Stimulated activated CD4-positive, alpha-beta T cell treated with anti-CD3 and anti-CD28 coated beads, Interleukin-4, amount 100 ng/mL, for 48 hours (primary cell): Measurements from ENCODE around the gene GSG1L.

Source experiments
- DNase-seq, 2 donors: peaks; one replicate each; pipeline ENCODE4 v3.0.0-alpha.2; 2020; ENCODE audit warnings: low read depth in 2 of 2

The GSG1L gene

DNA sequence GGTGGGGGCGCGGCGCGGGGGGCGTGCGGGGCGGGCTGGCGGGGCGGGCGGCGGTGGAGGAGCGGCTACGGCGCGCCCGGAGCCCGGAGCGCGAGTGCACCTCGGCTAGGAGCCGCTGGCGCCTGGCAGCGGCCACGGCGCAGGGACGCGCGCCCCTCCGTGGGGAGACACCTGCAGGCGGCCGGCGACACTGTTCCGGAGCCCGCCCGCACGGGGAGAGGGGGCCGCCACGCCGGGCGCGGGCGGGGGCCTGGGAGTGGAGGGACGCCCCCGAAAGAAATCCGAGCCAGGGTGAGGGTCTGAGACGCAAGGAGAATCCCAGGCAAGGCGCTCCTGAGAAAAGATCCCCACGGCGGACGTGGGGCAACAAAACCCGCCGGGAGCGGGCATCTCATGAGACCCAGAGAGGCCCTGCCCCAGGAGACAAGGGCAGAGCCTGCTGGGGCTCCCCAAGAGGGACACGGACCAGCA, at the start of gene GSG1L:
TSS of gene GSG1L (minus strand) at position 124 of the 471 bp plus-strand sequence. CDS start 290 bp downstream, outside the sequence.
- DNase-seq, result no peak

DNA sequence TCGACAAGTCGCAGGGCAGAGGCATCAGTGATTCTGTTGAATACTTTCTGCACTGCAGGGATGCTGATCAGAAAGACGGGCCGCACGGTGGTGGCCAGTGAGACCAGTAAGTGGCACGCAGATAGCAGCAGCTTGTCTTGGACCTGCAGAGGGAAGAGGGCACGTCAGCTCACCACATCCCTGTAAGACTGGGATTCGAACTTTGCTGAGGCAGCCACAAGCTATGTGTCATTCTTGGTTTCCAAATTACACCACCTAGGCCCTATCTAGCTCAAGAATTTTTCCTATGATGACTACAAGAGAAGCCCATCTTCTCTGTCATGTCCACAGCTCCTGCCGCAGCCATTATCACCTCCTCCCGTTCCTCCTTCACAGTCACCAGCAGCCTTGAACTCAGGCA, 49.4 kb upstream of the GSG1L start:
- DNase-seq, result peak in 1 of 2 donors; percentile 11

DNA sequence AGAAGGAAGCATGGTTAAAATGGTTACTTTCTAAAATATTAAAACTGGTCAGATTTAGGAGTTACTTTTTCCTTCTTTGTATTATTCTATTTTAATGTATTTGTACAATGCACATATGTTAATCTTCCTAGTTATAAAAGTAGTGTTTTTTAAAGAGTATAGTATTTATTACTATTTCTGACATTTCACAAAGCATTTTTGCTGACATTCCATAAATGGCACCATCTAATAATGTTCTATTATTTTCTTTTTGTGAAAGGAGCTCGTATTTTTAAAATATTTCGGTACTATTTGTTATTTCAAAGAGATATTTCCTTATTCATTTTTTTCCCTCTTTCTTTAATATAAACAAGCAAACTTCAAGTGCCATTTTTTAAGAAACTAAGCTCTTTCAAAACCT, 47.5 kb upstream of the GSG1L start:
- no peak for DNase-seq

DNA sequence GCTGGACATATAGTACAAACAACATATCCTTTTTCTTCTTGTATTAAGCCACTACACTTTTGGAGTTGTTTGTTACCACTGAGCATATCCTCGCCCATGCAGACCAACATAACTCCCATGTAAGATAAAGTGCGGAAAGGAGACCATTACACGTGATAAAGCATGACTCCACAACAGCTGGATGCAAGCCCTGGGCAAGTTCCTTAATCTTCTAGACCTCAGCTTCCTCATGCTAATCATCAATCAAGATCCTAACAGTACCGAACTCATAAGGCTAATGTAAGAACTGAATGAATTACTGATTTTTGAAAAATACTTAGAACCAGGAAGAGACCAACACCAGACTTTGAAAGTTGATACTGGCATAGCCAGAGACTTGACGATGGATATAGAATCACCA, 47.0 kb upstream of the GSG1L start:
- no peak for DNase-seq

DNA sequence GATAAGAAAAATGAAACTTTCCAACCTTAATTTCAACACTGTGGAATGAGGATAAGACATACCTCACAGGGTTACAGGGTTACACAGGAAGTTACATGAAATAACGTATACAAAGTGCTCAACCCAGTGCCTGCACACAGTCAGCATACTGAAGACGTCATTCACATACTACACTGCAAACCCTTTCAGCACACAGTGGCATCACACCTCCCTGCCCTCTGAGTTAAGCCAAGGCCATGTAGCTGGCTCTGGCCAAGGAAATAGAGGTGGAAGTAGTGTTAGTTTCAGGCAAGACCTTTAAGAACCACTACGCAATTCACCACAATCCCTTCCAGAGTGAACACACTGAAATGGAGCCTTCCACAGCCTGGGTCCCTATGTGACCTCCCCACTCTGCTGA, 46.6 kb upstream of the GSG1L start:
- no peak for DNase-seq

DNA sequence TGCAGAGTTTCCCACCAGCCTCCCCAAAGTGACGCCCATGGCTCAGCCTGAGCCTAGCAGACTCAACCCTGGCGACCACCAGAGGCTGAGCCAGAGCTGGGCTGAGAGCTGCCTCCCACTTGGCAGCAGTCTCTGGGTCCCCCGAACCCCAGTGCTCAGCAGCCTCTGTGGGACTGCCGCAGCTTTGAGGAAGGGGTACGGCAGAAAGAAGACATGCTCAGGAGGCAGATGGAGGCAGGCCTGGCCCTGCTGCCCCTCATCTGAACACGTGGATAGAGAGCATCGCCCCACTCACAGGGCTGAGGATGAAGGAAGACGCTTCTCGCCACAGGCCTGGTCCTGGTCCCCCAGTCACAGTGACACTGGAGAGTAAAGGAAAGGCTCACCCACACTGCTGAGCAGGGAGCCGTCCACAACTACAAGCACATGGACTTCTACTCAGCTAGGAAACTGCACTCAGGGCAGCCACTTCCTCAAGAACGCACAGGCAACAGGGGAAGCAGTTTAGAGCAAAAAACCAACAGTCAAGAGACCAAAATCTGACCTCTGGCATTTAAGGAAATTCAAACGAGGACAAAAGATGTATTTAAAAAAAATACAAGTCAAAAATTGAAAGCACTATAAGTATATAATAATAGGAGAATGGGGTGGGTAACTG, 45.2 kb upstream of the GSG1L start:
- no peak for DNase-seq

DNA sequence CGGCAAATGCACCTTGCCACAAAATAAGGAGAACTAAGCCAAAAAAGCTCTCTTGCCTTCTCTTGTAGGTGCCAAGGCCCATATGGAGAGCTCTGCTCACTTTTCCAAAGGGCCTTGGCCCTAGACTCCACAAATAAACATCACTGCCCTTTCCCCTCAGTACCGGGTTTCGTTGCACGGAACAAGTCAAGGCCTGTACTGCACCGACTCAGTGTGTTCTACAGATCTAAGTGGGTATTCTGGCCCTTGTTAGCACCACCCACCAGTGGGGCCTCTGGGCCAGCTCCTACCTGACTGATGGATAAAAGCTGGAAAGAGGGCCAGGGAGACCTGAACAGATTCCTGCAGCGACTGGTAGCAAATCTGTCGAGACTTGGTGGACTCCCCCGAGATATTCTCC, 43.7 kb upstream of the GSG1L start:
- DNase-seq, result no peak

DNA sequence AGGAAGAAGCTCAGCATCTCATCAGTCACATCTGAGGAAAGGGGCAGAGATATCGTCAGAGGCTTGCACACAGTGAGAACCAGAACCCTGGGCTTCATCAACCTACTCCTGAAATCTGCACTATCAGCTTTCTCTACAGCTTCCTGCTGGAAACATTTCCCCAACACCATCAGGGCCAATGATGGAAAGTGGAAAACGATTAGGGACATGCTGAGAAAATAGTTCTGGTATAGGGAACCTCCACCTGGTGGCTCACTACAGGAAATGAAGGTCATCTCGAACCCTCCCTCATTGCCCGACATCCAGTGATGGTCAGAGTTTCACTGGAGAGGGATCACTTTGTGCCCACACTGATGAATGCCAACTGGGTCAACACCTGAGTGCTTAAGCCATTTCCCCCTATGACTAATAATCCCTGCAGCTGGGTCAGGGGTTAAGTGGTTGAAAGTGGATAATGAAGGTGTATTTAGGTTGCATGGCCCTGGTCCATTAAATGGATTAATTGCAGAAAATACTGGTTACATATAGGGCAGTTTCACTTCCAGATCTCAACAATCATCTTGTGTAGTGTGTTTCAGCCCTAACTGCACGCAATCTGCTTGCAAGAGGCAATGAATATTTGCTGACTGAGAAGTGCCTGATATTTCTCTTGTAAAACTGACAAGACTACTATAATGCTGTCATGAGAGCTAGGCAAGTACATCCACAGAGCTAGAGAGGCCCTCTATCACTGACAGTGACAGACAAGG, 43.1 kb upstream of the GSG1L start:
- no peak for DNase-seq

DNA sequence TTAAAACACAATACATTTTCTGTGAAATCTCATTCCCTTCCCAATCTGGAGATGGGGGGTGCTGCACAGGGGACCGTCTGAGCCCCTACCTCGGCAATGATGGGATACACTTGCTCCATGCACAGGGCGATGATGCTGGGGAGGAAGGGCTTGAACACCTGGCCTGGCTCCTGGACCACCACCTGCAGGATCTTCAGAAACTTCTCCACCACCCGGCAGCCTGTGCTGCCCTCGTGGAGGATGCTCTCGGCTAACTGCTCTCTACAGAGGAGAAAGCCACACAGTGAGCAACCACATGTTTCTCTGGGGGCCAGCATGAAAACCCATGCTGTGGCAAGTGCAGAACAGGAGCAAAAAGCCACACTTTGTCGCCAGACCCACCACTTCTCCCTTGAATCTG, 42.4 kb upstream of the GSG1L start:
- DNase-seq, result no peak

DNA sequence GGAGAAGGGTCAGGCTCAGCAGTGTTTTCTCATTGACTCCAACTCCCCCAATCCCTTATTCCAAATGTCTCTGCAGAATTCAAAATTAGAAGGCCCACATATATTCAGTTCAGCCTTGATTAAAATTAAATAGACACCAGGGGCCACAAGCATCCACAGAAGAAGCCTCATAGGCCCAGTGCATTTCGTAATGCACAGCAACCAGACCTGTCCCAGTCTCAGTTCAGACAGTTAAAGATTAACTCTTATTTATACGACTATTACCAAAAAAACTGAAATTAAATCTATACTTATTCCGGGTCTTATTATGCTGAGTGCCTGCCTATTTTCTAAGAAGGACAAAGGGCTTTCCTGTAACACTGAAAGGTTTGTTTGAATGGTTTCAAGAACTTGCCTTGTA, 41.8 kb upstream of the GSG1L start:
- DNase-seq, result no peak

DNA sequence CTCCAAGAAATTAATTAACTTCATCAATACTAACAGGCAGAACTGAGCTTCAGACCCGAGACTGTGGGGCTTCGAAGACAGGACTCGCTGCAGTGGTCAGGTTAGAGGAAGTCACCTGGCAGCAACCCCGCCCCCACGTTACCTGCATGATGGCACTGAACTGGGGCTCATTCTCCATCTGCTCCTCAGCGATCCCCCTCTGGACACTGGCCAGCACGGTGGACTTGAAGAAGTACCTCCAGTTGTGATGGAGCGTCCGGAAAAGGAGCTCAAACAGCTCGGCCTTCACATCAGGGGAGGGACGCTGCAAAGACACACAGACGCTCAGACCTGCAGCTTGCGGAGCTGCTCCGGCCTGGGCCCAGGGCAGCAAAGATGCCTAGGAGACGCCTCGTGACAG, 40.9 kb upstream of the GSG1L start:
- DNase-seq, result no peak

DNA sequence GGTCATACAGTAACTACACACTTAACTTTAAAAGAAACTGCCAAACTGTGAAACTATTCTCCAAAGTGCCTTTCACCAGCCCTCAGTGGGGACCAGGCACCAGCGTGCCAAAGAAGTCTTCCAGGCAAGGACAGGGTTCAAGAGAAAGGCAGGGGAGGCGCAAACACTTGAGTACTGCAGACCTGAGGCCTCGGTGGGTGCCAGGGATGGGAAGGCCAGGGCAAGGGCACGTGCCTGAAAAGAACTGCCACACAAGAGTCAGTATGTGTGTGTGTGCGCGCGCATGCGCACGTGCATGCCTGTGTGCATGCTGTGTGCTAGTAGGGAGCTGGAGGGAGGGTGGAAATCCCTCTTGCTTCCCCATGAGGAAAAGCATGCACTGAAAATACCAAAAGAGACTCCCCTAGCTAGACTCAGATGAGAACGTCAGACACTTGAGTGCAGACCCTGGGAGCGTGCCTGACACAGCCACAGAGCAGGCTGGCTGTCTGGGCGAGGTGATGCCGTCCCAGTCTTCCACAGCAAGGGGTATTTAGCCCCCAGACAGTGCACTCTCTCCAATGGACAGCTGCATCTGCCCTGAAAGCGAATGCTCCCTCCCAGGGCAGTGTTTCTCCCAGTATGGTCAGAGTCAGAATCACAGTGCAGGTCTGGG, 40.1 kb upstream of the GSG1L start:
- no peak for DNase-seq

DNA sequence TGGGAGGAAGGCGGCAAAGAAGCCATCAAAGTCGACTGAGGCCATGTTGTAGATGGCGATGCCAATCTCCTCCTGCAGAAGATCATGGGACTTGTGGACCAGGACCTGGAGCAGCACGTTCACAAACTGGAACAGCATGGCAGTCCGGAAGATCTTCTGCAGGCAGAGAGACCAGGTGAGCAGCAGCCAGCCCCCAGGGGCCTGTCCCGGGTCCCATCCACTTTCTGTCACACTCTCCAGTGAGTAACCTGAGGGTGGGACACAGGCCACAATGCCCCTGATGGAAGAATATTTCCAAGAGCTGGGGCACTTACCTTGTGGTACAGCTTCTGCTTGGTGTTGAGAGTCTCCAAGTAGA, 38.0 kb upstream of the GSG1L start:
- no peak for DNase-seq

DNA sequence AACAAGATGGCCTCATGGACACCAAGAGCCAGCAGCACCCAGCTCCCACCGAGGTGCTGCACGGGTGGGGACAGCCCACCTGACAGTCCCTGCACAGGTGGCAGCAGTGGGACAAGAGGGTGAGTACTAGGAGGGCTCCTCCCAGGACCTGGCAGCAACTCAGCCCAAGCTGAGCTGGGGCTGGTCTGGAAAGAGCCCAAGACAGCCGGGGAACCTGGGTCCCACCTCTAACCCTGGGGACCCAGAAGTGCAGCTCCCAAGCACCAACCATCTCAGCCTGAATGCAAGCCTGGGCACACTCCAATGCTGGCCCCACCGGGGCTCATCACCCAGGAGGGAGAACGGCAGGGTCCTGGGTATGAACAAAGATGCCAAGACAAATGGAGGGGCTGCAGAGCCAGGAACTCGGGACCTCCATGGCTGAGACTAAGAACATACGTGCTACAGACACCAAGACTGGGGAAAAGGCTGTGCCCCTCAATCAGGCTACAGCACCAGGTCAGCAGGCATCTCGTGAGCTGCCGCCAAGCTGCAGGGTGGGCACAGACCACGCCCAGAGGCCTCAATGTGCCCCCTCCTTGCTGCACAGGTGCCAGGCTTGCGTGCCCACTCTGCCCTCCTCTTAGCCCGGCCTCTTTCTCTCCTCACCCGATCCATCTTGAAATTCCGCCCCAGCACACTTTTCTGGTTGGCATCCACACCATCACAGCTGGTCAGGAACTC, 37.5 kb upstream of the GSG1L start:
- no peak for DNase-seq

DNA sequence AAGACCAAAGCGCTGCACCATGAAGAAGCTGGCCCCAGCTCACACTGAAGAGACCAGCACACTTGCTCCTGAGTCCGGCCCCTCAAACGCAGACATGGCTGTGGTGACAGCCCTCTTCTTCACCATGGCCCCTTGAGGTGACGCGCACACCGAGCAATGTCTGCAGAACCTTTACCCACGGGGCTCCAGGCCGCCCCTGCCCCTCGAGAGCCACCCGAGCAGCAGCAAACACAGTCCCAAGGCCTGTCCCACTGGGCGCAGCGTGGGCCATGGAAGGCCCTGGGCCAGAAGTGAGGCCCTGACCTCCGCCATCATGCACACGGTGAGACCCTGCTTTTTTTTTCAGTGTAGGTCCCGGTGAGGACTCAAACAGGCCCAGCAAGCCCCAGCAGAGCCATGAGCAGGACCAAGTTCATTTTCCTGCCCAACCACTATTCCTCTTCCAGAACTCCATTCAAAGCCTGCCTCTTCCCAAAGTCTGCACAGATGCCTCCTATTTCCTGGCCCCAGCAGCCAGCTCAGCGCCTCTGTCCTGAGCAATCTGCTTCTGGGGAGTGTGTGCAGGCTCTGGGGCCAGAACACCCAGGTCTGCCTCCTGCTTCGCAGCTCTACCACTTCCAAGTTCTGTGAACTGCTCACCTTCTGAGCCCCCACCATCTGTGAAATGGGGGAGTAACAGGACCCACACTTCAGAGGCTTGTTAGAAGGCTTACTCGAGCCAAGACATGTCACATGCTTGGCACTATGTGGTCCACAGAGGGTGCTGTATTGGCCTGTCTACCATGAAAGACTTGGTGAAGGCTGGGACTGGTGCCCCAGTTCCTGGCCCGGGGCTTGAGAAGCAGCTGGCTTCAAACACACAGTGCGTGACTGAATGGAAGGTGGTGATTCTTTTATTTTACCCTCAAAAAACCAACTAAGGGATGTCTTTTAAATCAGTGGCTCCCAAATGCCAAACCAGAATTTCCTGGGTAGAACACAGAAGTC, 35.7 kb upstream of the GSG1L start:
- no peak for DNase-seq

DNA sequence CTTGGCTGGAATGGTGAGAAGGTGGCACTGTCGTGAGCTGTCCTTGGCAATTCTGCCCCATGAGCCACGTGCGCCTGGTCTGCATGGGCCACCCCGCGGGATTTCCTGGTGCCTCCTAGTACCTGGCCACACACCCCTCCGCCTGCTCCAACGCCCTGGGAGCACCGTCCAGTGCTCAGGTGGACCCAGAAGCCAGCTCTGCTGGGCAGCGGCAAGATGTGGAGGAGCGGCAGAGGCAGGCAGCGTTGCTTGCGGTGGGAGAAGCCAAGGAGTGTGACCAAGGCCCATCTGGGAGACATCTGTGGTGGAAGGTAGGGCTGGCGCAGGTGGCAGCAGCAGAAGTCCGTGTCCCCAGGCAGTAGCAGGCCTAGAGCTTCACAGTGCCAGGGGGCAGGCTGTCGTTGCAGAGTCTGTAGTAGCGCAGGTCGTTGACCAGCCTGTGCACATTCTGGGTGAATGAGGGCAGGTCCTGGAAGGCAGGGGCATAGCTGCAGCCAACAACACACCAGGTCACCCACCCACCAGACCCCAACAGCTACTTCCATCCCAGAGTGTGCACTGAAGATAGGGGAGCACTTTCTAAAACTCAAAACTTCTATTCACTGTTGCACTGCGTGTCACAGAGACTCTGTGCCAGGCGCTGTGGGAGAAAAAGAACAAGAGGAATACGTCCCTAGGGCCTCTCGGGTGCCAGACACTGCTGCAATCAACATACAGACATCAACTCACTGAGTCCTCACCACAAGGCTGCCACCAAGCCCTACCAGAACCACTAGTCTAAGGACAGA, 34.9 kb upstream of the GSG1L start:
- no peak for DNase-seq

DNA sequence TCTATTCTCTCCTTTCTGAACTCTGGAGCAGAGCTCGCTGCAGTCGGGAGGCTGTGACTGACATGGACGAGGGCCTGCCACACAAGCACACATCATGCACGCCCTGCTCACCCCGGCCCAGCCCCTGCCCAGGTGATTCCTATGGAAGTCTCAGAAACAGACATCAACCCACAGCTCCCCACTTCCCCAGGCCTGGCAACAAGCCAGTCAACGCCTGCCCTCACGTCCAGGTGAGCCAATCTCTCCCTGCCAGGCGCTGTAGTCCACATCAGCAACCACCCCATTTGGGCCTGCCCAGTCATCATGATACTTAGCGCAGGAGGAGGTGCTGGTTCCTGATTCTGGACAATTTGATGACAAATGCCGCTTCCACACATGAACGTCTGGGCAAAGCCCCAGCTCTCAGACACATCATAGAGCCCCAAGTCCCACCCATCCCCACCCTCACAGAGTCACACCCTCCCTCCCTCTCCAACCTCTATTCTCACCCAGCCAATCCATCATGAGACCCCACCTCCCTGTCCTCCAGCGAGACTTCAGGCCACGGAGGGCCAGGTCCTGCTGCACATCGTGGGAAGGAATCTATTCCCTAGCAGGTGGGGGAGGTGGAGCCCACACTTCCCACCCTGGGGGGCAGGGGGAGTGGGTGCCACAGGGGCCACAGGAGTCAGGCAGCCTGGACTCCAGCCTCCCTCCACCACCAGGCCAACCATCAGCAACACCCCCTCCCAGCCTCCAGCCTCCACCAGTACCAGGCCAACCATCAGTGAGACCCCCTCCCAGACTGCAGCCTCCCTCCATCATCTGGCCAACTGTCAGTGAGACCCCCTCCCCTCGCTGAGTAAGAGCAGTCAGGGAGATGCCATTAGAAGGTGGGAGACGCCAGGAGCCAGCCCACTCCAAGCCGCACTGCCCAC, 33.7 kb upstream of the GSG1L start:
- DNase-seq, result no peak

DNA sequence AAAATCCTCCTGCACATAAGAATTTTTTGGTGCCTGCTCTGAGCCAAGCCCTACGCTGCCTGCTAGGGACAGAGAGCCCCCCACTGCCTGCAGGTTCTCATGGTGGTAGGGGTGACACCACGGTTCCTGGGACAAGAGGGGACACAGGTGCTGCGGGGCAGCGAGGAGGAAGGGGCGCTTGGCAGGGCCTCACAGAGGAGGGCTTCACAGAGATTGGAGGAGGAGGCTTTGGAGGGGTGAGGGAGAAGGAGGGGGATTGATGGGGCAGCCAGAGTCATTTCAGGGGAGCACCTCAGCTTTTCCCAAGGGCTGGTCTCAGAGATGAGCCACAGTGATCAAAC, 29.8 kb upstream of the GSG1L start:
- DNase-seq, result no peak

DNA sequence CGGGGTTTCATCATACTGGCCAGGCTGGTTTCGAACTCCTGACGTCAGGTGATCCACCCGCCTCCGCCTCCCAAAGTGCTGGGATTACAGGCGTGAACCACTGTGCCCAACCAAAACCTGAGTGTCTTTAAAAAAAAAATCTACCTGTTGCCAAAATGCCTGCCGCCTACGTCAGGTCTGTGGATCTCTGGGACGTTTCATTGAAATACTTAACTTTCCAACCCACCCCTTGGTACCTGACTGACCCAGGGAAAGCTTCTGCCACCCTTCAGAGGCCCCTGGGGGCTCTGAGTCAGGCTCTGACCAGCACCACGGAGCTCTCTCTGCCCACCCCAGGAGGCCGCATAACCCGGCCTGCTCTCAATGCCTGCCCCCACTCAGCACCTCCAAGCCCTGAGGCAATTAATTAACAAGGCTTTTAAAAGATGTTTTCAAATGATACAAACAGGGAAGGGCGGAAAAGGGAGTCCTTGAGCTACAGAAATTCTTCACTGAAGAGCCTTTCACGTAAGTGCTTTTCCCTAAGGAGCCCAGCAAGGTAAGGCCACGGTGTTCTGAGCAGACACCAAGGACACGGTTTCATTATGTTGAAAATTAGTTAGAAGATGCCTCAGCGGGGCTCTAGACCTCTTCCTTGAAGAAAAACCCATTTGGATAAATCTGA, 29.3 kb upstream of the GSG1L start:
- no peak for DNase-seq
